Measurements from ENCODE around the gene SHROOM3.

Gene SHROOM3

DNA sequence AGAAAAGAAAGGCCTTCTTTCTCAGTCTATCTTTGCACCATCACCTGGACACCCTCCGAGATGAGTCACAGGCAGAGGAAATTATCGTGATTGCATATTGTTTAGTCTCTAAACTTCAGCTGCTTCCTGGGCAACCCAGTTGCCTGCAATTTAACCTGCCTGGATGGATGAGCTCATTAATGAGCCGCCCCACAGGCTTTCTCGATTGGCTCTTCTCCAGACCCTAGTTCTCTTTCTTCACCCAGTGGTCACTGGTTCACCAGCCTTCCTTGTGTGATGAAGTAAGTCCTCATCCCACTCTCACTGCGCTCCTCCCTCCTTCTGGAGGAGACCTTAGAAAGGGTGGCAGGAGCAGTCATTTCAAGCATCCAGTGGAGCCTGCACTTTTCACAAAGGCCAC lies 368.5 kb downstream of the SHROOM3 start:
- Mint-ChIP-seq H3K27ac (no peak overlapping the region), H3K36me3 (no peaks in the 10 kb centered on the region), H3K9me3 (peaks cover 3% of the 10 kb centered on the region), H3K27me3 (peaks cover 2% of the 10 kb centered on the region), H3K4me3 (no peak overlapping the region), H3K4me1 (no peaks in the 10 kb centered on the region)

DNA sequence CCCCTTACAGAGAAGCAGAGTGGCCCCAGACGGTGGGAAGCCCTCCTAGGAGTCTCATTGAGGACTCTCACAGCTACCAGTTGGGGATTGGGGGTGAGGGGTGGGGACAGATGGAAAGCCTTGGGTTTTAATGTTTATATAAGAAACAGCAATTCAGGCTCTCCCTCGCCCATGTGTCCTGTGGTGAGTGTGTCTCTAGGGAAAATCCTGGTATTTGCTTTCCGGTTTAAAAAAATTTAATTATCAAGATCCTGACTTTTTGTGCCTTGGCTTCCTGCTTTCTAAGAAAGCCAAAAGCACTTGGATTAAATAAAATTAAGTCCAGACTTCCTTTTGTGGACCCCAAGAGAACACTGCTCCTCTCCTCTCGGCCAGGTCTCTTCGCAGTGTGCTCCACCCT lies 369.1 kb downstream of the SHROOM3 start:
- peaks cover 2% of the 10 kb centered on the region for H3K27me3 Mint-ChIP-seq
- no peak overlapping the region for H3K4me3 Mint-ChIP-seq

GRCh38 chr4:76806346-76806745 lies 371.3 kb downstream of the SHROOM3 start:
- Mint-ChIP-seq H3K9me3 (peaks cover 7% of the 10 kb centered on the region), H3K36me3 (peaks cover 1% of the 10 kb centered on the region), H3K4me3 (no peak overlapping the region), H3K27ac (no peak overlapping the region), H3K4me1 (no peaks in the 10 kb centered on the region), H3K27me3 (peaks cover 2% of the 10 kb centered on the region)

More for the DNA sequence above, 369.1 kb downstream of the SHROOM3 start:
- Mint-ChIP-seq H3K9me3 (peaks cover 7% of the 10 kb centered on the region), H3K36me3 (no peaks in the 10 kb centered on the region), H3K27ac (no peak overlapping the region), H3K4me1 (no peaks in the 10 kb centered on the region)

- Mint-ChIP-seq H3K9me3 (peaks cover 7% of the 10 kb centered on the region), H3K27me3 (peaks cover 2% of the 10 kb centered on the region), H3K4me3 (no peak overlapping the region), H3K4me1 (no peaks in the 10 kb centered on the region), H3K36me3 (peaks cover 1% of the 10 kb centered on the region), H3K27ac (no peak overlapping the region)
Measured at GRCh38 chr4:76806757-76807156, 371.7 kb downstream of the SHROOM3 start.

- Mint-ChIP-seq H3K9me3 (peaks cover 7% of the 10 kb centered on the region), H3K4me3 (no peak overlapping the region), H3K27ac (no peak overlapping the region), H3K36me3 (peaks cover 1% of the 10 kb centered on the region), H3K27me3 (no peaks in the 10 kb centered on the region), H3K4me1 (no peaks in the 10 kb centered on the region)
Measured at GRCh38 chr4:76809594-76810305, 374.7 kb downstream of the SHROOM3 start.

DNA sequence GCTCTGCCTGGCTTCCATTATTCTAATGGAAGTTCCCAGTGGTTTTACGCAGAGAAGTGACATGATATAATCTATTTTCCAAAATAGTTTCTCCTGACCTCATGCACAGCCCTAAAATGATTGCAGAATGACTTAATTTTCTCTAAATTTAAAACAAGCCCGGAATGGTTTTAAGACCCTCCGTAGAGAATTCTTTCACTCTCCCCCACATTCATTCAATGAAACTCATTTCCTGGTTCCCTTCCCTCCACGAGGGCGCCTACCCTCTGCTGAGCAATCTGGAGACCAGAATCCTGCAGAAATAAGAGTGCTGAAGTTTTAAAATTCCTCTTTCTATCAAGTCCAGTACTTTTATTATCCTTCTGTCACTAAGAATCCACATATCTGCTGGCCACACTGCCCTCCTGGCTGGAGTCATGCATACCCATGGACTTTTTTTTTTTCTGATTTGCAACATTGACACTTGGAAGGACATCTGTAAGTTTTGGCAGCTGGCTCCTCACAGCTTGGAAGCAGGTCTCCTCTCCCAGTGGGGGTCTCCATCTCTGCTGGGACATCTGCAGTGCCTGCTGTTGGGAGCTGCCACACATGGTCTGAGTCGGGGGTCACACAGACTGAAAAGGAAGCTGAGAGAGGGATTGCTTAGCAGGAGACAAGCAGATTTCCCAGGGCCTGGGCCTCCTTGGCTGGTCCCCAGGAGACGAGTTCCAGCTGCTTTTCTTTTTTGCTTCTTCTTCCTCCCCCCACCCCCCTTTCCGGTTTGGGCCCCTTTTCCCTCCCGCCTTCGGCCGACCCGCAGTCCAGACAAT lies 376.8 kb downstream of the SHROOM3 start:
- no peak overlapping the region for H3K4me3 Mint-ChIP-seq
- no peak overlapping the region for H3K27ac Mint-ChIP-seq
- H3K4me1 Mint-ChIP-seq, result no peaks in the 10 kb centered on the region
- no peaks in the 10 kb centered on the region for H3K27me3 Mint-ChIP-seq
- H3K9me3 Mint-ChIP-seq, result peaks cover 12% of the 10 kb centered on the region
- H3K36me3 Mint-ChIP-seq, result peaks cover 1% of the 10 kb centered on the region

- Mint-ChIP-seq H3K4me3 (no peak overlapping the region), H3K4me1 (no peaks in the 10 kb centered on the region), H3K27me3 (no peaks in the 10 kb centered on the region), H3K27ac (no peak overlapping the region), H3K9me3 (peaks cover 12% of the 10 kb centered on the region), H3K36me3 (peaks cover 3% of the 10 kb centered on the region)
Measured at GRCh38 chr4:76813070-76813469, 378.0 kb downstream of the SHROOM3 start.

GRCh38 chr4:76821641-76822040 lies 386.6 kb downstream of the SHROOM3 start:
- Mint-ChIP-seq H3K27ac (no peak overlapping the region), H3K4me1 (no peaks in the 10 kb centered on the region), H3K4me3 (no peak overlapping the region), H3K36me3 (peaks cover 5% of the 10 kb centered on the region), H3K9me3 (peaks cover 19% of the 10 kb centered on the region), H3K27me3 (peaks cover 8% of the 10 kb centered on the region)

- H3K36me3 Mint-ChIP-seq, result peaks cover 5% of the 10 kb centered on the region
- H3K27ac Mint-ChIP-seq, result no peak overlapping the region
- peaks cover 8% of the 10 kb centered on the region for H3K27me3 Mint-ChIP-seq
- no peaks in the 10 kb centered on the region for H3K4me1 Mint-ChIP-seq
- no peak overlapping the region for H3K4me3 Mint-ChIP-seq
- H3K9me3 Mint-ChIP-seq, result peaks cover 19% of the 10 kb centered on the region
Measured at GRCh38 chr4:76822303-76822702, 387.3 kb downstream of the SHROOM3 start.

- Mint-ChIP-seq H3K4me3 (no peak overlapping the region), H3K4me1 (no peaks in the 10 kb centered on the region), H3K36me3 (peaks cover 3% of the 10 kb centered on the region), H3K9me3 (peaks cover 15% of the 10 kb centered on the region), H3K27ac (no peak overlapping the region), H3K27me3 (peaks cover 8% of the 10 kb centered on the region)
Measured at GRCh38 chr4:76823495-76823894, 388.5 kb downstream of the SHROOM3 start.

DNA sequence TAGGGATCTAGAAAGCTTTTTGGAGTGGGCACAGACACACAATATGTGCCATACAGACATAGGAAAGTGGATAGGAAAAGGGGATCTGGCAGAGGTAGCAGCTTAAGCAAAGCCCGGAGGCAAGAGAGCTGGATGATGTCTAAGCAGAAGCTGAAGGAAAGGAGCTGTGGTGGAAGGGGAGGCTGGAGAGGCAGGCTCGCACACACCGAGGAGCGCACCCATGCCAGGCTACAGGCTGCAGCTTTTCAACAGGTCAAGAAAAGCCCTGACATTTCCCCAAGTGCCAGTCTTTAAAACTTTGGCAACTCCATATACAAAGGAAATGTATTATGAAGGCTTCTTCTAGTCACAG lies 395.6 kb downstream of the SHROOM3 start:
- Mint-ChIP-seq H3K4me3 (no peak overlapping the region), H3K27me3 (no peaks in the 10 kb centered on the region), H3K36me3 (no peaks in the 10 kb centered on the region), H3K9me3 (no peaks in the 10 kb centered on the region), H3K27ac (no peak overlapping the region), H3K4me1 (no peaks in the 10 kb centered on the region)

DNA sequence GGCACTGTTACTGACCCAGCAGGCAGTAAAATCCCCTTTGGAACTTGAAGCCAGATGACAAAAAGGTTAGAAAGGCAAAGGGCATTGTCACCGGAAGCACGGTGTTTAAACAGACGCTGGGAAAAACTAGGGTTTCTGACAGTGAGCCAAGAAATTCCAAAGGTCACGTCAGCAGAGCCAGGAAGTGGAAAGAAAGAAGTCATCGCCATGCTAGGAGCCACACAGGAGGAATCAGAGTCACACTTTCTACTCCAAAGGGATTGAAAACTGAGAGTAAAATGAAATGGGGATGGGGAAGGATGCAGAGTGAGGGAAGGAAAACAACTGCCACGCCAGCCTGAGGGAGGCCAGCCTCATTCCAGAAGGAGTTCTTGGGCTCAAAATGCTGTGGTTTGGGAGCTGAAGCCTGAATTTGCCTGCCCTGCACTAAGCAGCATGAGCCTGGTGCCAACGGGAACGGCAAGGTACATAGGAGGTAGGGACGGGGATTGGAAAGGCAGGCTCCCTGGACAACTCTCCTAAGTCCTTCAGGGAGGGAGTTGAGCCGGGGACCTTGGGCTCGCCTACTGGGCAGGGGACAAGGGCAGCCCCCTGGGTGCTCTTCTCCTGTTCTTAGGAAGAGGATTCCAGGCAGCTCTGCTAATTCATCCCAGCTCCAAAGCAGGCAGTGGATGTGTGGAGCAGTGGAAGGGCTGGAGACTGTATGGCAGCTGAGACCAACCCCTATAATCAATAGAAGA lies 396.1 kb downstream of the SHROOM3 start:
- no peak overlapping the region for H3K4me3 Mint-ChIP-seq
- H3K27ac Mint-ChIP-seq, result no peak overlapping the region
- H3K4me1 Mint-ChIP-seq, result no peaks in the 10 kb centered on the region
- H3K36me3 Mint-ChIP-seq, result no peaks in the 10 kb centered on the region
- H3K27me3 Mint-ChIP-seq, result no peaks in the 10 kb centered on the region
- no peaks in the 10 kb centered on the region for H3K9me3 Mint-ChIP-seq

DNA sequence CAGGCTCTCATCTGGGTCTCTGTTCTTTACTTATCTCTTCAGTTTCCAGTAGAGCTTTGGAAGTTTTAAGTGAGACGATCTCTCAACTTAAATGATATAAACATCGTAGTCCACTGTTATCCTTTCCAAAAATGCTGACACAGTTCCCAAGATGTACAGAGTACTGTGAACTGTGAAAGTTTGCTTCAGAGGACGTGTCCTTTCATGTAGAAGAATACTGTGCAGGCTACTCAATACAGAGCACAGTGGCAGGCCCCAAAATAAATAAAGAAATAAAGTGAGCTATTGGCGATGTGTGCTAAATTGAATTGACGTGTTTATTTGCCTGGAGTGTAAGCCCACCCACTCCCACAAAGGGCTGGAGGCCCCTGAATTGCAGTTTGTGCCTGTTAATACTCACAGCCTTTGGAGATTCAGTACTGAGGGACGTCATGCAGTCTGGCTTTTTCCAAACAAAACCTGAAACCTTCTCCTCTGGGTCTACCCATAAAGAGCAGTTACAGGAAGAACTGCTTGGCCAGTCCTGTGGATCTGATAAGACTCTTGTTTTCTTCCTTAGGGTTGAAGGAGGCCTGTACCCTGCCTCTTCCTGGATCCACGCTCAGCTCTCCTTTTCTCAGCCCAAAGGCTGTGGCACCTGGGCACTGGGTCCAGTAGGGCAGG lies 396.8 kb downstream of the SHROOM3 start:
- Mint-ChIP-seq H3K9me3 (no peaks in the 10 kb centered on the region), H3K4me3 (no peak overlapping the region), H3K27me3 (no peaks in the 10 kb centered on the region), H3K36me3 (no peaks in the 10 kb centered on the region), H3K4me1 (no peaks in the 10 kb centered on the region), H3K27ac (no peak overlapping the region)
